K562 (cell line): ENCODE measurements around the gene CREBL2. TPM values are rescaled to one million over a fixed set of nuclear protein-coding genes. Genes with fewer than 3 reads are reported as not detected.

Source experiments
- ATAC-seq: fragments of 200-7000 bp; cut with Tn5 transposase; 3 replicates; pipeline ENCODE4 v1.9.1; 2020; ENCODE audit warnings: moderate library complexity
- BruUV-seq: library from RNA; stranded (reverse); fragments of 400-500 nt; replicated peaks from 2 replicates; lab custom pipeline; 2021; lab: Mats Ljungman, UMichigan
- CTCF ChIA-PET: fragments of 300-600 bp; formaldehyde crosslinking; extraction: SDS; loops from one replicate; lab custom pipeline; 2021; ENCODE audit warnings: low intra/inter-chr PET ratio; lab: Yijun Ruan, JAX
- POLR2A ChIA-PET: fragments of 300-600, 350-650 bp; sonication (Branson Sonifier 250); formaldehyde crosslinking; extraction: SDS; loops from one replicate; lab custom pipeline; 2021; ENCODE audit warnings: antibody characterized with exemption, inconsistent platforms; lab: Yijun Ruan, JAX
- DNase-seq, 4 experiments: peaks; one replicate each; pipeline versions ENCODE4 v3.0.0 to v3.0.0-alpha.2; 2011 to 2018; ENCODE audit warnings: low spot score in 3 of 4, mixed read lengths in 3 of 4; ENCODE audit errors: extremely low read depth in 1 of 4
- FAIRE-seq: peaks from 2 replicates; lab custom pipeline; 2011; peaks lifted over from hg19 to GRCh38; lab: Jason Lieb, UNC
- H2AFZ ChIP-seq: 2 replicates; pipeline ENCODE4 v1.6.0; 2011; ENCODE audit warnings: low read depth, low read length, control low read depth, inconsistent platforms
- H3K27ac ChIP-seq: fragments of 200-600 bp; 3 replicates; pipeline ENCODE4 v1.8.0; 2011; ENCODE audit warnings: low read depth, mild to moderate bottlenecking, control low read depth, inconsistent platforms, low read length, moderate library complexity, mixed read lengths; ENCODE audit errors: extremely low read depth
- H3K27me3 ChIP-seq, 2 experiments: fragments of 300-600 bp in 1 of 2; 2 replicates in 1 of 2; 3 replicates in 1 of 2; pipeline versions ENCODE4 v1.6.0 to v1.8.0; 2011; ENCODE audit warnings: inconsistent platforms in 2 of 2, low read length in 2 of 2, mild to moderate bottlenecking in 1 of 2, mixed read lengths in 1 of 2, moderate library complexity in 1 of 2; ENCODE audit not compliant: control insufficient read depth in 2 of 2, insufficient read depth in 2 of 2
- H3K36me3 ChIP-seq: fragments of 300-600 bp; 3 replicates; pipeline ENCODE4 v1.8.0; 2011; ENCODE audit warnings: mild to moderate bottlenecking, low read length, inconsistent platforms; ENCODE audit not compliant: control insufficient read depth, insufficient read depth
- H3K4me1 ChIP-seq, 2 experiments: fragments of 200-600 bp in 1 of 2; replicated peaks in 1 of 2; 2 replicates in 1 of 2; 3 replicates in 1 of 2; pipeline versions ENCODE4 v1.5.1 to v1.8.0; 2011; ENCODE audit warnings: inconsistent platforms in 2 of 2, low read length in 2 of 2, mild to moderate bottlenecking in 1 of 2, mixed read lengths in 1 of 2, moderate library complexity in 1 of 2; ENCODE audit not compliant: control insufficient read depth in 2 of 2, insufficient read depth in 2 of 2
- H3K4me2 ChIP-seq: 2 replicates; pipeline ENCODE4 v1.6.1; 2011; ENCODE audit warnings: low read length, control low read depth, inconsistent platforms, mixed read lengths; ENCODE audit not compliant: insufficient read depth
- H3K4me3 ChIP-seq: fragments of 200-600 bp; sonication (generic), shearing (Covaris generic); 2 replicates; pipeline ENCODE4 v1.5.1; 2016; ENCODE audit warnings: control low read depth, inconsistent platforms
- H3K79me2 ChIP-seq: fragments of 200-600 bp; 3 replicates; pipeline ENCODE4 v1.8.0; 2011; ENCODE audit warnings: low read length, inconsistent platforms; ENCODE audit not compliant: control insufficient read depth, insufficient read depth
- H3K9ac ChIP-seq, 2 experiments: 2 replicates each; pipeline versions ENCODE4 v1.6.0 to v1.6.1; 2011; ENCODE audit warnings: low read depth in 2 of 2, low read length in 2 of 2, control low read depth in 1 of 2, inconsistent platforms in 1 of 2, mild to moderate bottlenecking in 1 of 2, mixed read lengths in 1 of 2; ENCODE audit not compliant: insufficient read depth in 1 of 2
- H3K9me1 ChIP-seq: one replicate; pipeline ENCODE4 v1.6.0; 2011; ENCODE audit warnings: inconsistent platforms, mild to moderate bottlenecking, low read length, moderate library complexity; ENCODE audit not compliant: control insufficient read depth, insufficient read depth
- H3K9me3 ChIP-seq: replicated peaks from 2 replicates; pipeline ENCODE4 v1.5.1; 2011; ENCODE audit warnings: low read depth, low read length, inconsistent platforms; ENCODE audit not compliant: control insufficient read depth, insufficient read depth
- H4K20me1 ChIP-seq: replicated peaks from 2 replicates; pipeline ENCODE4 v1.6.1; 2011; ENCODE audit warnings: low read length, inconsistent platforms, mixed read lengths; ENCODE audit not compliant: control insufficient read depth, insufficient read depth
- CEBPB ChIP-seq: fragments of 450-650 bp; IDR thresholded peaks from 2 replicates; pipeline ENCODE4 v1.6.1; 2016; ENCODE audit warnings: missing genetic modification characterization, missing compliant biosample characterization
- ELF4 ChIP-seq: fragments of 450-650 bp; formaldehyde crosslinking; IDR thresholded peaks from 2 replicates; pipeline ENCODE4 v1.4.0; 2022; ENCODE audit warnings: missing genetic modification characterization
- FOXK2 ChIP-seq, 2 experiments: fragments of 450-650 bp; IDR thresholded peaks in 1 of 2; conservative IDR thresholded peaks in 1 of 2; 2 replicates each; pipeline ENCODE4 v1.6.1; 2016; ENCODE audit warnings: low read depth in 2 of 2, mild to moderate bottlenecking in 1 of 2
- GTF2E2 ChIP-seq: fragments of 200-800 bp; sonication (Bioruptor generic); IDR thresholded peaks from 2 replicates; pipeline ENCODE4 v1.6.1; 2016; ENCODE audit warnings: missing genetic modification characterization, missing compliant biosample characterization
- GTF2F1 ChIP-seq: IDR thresholded peaks from 2 replicates; pipeline ENCODE4 v1.6.1; 2011; ENCODE audit warnings: low read depth, low read length, improper control_type of control experiment
- HDAC3 ChIP-seq: fragments of 450-650 bp; IDR thresholded peaks from 2 replicates; pipeline ENCODE4 v1.6.1; 2018; ENCODE audit warnings: borderline replicate concordance, mild to moderate bottlenecking, moderate library complexity; ENCODE audit not compliant: partially characterized antibody
- HNRNPL ChIP-seq: fragments of 200-400 bp; formaldehyde crosslinking; IDR thresholded peaks from 2 replicates; pipeline ENCODE4 v1.6.1; 2017; ENCODE audit warnings: low read depth, mild to moderate bottlenecking, low read length
- NONO ChIP-seq, 2 experiments: fragments of 200-400 bp in 1 of 2; fragments of 450-650 bp in 1 of 2; formaldehyde crosslinking in 1 of 2; IDR thresholded peaks; 2 replicates each; pipeline ENCODE4 v1.6.1; 2017; ENCODE audit warnings: low read depth in 2 of 2, mild to moderate bottlenecking in 2 of 2, moderate library complexity in 2 of 2, low read length in 1 of 2
- PRPF4 ChIP-seq: fragments of 200-400 bp; formaldehyde crosslinking; IDR thresholded peaks from one replicate; pipeline ENCODE4 v1.6.1; 2017; ENCODE audit warnings: low read length, low read depth, mild to moderate bottlenecking; ENCODE audit not compliant: insufficient read depth, poor library complexity, severe bottlenecking
- SIN3B ChIP-seq: fragments of 450-650 bp; IDR thresholded peaks from 2 replicates; pipeline ENCODE4 v1.6.1; 2017; ENCODE audit warnings: low read depth, mild to moderate bottlenecking, moderate library complexity
- XRCC5 ChIP-seq: fragments of 200-400 bp; formaldehyde crosslinking; IDR thresholded peaks from 2 replicates; pipeline ENCODE4 v1.6.1; 2017; ENCODE audit warnings: low read depth, mild to moderate bottlenecking, low read length
- ZFP30 ChIP-seq: fragments of 250-450 bp; sonication (Bioruptor Pico); IDR thresholded peaks from 2 replicates; pipeline ENCODE4 v1.8.0; 2022; ENCODE audit warnings: moderate library complexity, mild to moderate bottlenecking, inconsistent platforms, borderline replicate concordance
- ZNF354B ChIP-seq: fragments of 250-450 bp; sonication (Bioruptor Pico); IDR thresholded peaks from 2 replicates; pipeline ENCODE4 v1.4.0; 2020
- WGBS: fragments of 100-300 bp; shearing (Covaris generic); methylation state at CpG from one replicate; pipeline ENCODE4 v1.1.6; 2016; ENCODE audit warnings: low coverage, mixed read lengths; ENCODE audit not compliant: insufficient coverage; ENCODE audit errors: missing lambda C conversion rate; 5-methylcytosine and 5-hydroxymethylcytosine counted together
- in situ Hi-C: fragments of 300-500 bp; cut with MboI; formaldehyde crosslinking; loops from 4 replicates; pipeline ENCODE4 v1.15.0; 2018; ENCODE audit warnings: inconsistent platforms, mixed read lengths
- intact Hi-C: fragments of 100-400 bp; cut with micrococcal nuclease; formaldehyde crosslinking; loops from 2 replicates; pipeline ENCODE4 v1.14.2; 2022
- polyA plus RNA-seq, 8 experiments: library from polyadenylated mRNA; depleted of rRNA in 4 of 8; stranded (reverse) in 5 of 8; unstranded in 3 of 8; fragments of >200 nt; fragmentation: Nextera tagmentation in 2 of 8; fragmentation: Illumina TruSeq in 1 of 8; extraction: Ambion mirVana in 2 of 8; extraction: Trizol in 1 of 8; gene quantifications; 2 replicates each; pipeline versions ENCODE4 v1.2.1 to v1.2.3, GENCODE V29; 2011 to 2014; ENCODE audit warnings: inconsistent platforms in 1 of 8, missing spikeins in 1 of 8
- total RNA-seq, 7 experiments: library from RNA; depleted of rRNA in 6 of 7; stranded (reverse); fragments of >200 nt in 6 of 7; fragmentation: Illumina TruSeq in 2 of 7; extraction: Trizol in 2 of 7; gene quantifications; 2 replicates each; pipeline versions ENCODE4 v1.2.1 to v1.2.3, GENCODE V29; 2011 to 2021; ENCODE audit warnings: low replicate concordance in 1 of 7
- TF ChIP-seq, protein P1 (sequence below): fragments of 200-800 bp; sonication (Bioruptor generic); IDR thresholded peaks from 2 replicates; pipeline ENCODE4 v1.6.1; 2017; ENCODE audit warnings: missing genetic modification characterization, missing compliant biosample characterization
- TF ChIP-seq, protein P2 (sequence below): fragments of 450-650 bp; formaldehyde crosslinking; IDR thresholded peaks from 2 replicates; pipeline ENCODE4 v1.4.0; 2020; ENCODE audit warnings: mild to moderate bottlenecking, mixed read lengths
- TF ChIP-seq, protein P3 (sequence below), 2 experiments: fragments of 450-650 bp; IDR thresholded peaks; 2 replicates each; pipeline ENCODE4 v1.6.1; 2018; ENCODE audit warnings: mild to moderate bottlenecking in 2 of 2, low read depth in 1 of 2; ENCODE audit not compliant: partially characterized antibody in 2 of 2

The CREBL2 gene
- total and polyA plus RNA-seq, 9 of the 15 experiments (the other 6 are each of a cell fraction or from before 2014, with no cell fraction given): 1.7 to 7.3 (median 5.2) TPM

- 80% methylated on average over 1 of the region's 3 CpGs for WGBS
- no peak overlapping the region for H3K4me2 ChIP-seq
- H3K4me1 ChIP-seq: peaks cover 0 to 11% of the 10 kb centered on the region in 2 experiments; a peak in 3 of 5 replicates
- no peak for ATAC-seq
- no peak overlapping the region for H3K9ac ChIP-seq
- H3K27ac ChIP-seq: no peak overlapping the region
- TF ChIP-seq NONO (IDR thresholded peaks at IDR 0.05; ENCODE audit: low read depth in 2 of 2, low read length in 1 of 2) (no peak), GTF2F1 (no peak), XRCC5 (no peak), PRPF4 (no peak), GTF2E2 (tag) (no peak), HDAC3 (no peak), ZNF354B (CRISPR knock-in tag) (no peak), SIN3B (no peak), ELF4 (CRISPR knock-in tag) (no peak), CEBPB (tag) (no peak), FOXK2 (conservative IDR thresholded peaks at IDR 0.05 in 1 of 2, IDR thresholded peaks at IDR 0.05 in 1 of 2; ENCODE audit: low read depth in 2 of 2) (no peak), ZFP30 (no peak), HNRNPL (no peak)
- TF ChIP-seq, protein P1, sequence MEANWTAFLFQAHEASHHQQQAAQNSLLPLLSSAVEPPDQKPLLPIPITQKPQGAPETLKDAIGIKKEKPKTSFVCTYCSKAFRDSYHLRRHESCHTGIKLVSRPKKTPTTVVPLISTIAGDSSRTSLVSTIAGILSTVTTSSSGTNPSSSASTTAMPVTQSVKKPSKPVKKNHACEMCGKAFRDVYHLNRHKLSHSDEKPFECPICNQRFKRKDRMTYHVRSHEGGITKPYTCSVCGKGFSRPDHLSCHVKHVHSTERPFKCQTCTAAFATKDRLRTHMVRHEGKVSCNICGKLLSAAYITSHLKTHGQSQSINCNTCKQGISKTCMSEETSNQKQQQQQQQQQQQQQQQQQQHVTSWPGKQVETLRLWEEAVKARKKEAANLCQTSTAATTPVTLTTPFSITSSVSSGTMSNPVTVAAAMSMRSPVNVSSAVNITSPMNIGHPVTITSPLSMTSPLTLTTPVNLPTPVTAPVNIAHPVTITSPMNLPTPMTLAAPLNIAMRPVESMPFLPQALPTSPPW (CRISPR knock-in tag): no peak
- TF ChIP-seq, protein P2, sequence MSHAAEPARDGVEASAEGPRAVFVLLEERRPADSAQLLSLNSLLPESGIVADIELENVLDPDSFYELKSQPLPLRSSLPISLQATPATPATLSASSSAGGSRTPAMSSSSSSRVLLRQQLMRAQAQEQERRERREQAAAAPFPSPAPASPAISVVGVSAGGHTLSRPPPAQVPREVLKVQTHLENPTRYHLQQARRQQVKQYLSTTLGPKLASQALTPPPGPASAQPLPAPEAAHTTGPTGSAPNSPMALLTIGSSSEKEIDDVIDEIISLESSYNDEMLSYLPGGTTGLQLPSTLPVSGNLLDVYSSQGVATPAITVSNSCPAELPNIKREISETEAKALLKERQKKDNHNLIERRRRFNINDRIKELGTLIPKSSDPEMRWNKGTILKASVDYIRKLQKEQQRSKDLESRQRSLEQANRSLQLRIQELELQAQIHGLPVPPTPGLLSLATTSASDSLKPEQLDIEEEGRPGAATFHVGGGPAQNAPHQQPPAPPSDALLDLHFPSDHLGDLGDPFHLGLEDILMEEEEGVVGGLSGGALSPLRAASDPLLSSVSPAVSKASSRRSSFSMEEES (CRISPR knock-in tag): no peak
- TF ChIP-seq, protein P3, sequence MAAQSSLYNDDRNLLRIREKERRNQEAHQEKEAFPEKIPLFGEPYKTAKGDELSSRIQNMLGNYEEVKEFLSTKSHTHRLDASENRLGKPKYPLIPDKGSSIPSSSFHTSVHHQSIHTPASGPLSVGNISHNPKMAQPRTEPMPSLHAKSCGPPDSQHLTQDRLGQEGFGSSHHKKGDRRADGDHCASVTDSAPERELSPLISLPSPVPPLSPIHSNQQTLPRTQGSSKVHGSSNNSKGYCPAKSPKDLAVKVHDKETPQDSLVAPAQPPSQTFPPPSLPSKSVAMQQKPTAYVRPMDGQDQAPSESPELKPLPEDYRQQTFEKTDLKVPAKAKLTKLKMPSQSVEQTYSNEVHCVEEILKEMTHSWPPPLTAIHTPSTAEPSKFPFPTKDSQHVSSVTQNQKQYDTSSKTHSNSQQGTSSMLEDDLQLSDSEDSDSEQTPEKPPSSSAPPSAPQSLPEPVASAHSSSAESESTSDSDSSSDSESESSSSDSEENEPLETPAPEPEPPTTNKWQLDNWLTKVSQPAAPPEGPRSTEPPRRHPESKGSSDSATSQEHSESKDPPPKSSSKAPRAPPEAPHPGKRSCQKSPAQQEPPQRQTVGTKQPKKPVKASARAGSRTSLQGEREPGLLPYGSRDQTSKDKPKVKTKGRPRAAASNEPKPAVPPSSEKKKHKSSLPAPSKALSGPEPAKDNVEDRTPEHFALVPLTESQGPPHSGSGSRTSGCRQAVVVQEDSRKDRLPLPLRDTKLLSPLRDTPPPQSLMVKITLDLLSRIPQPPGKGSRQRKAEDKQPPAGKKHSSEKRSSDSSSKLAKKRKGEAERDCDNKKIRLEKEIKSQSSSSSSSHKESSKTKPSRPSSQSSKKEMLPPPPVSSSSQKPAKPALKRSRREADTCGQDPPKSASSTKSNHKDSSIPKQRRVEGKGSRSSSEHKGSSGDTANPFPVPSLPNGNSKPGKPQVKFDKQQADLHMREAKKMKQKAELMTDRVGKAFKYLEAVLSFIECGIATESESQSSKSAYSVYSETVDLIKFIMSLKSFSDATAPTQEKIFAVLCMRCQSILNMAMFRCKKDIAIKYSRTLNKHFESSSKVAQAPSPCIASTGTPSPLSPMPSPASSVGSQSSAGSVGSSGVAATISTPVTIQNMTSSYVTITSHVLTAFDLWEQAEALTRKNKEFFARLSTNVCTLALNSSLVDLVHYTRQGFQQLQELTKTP (IDR thresholded peaks at IDR 0.05; ENCODE audit: low read depth in 1 of 2, partially characterized antibody in 2 of 2): no peak
- TF ChIP-seq, all 486 proteins: peak for 0
- no peak overlapping the region for H3K4me3 ChIP-seq
- H3K36me3 ChIP-seq: no peaks in the 10 kb centered on the region
- BruUV-seq: no TSS peak
- no peaks in the 10 kb centered on the region for H3K27me3 ChIP-seq
- intact Hi-C loops: loop anchor here (5.0 kb wide), 2 partner anchors 47 to 93 kb away; partner anchors contain the start of gene DUSP16
- FAIRE-seq: no peak
- H3K9me3 ChIP-seq: no peaks in the 10 kb centered on the region
- in situ Hi-C loops: no loop called here
- no peaks in the 10 kb centered on the region for H3K79me2 ChIP-seq
- no peaks in the 10 kb centered on the region for H4K20me1 ChIP-seq
- ChIA-PET POLR2A (no interaction called here), CTCF (no interaction called here)
- no peak for DNase-seq
- H3K9me1 ChIP-seq: no peaks in the 10 kb centered on the region
- no peak overlapping the region for H2AFZ ChIP-seq
Observed at GRCh38 chr12:12609692-12610091, 2.0 kb upstream of the CREBL2 start.
